H1 (cell line): ENCODE data around the gene MKLN1. TPM values are rescaled to one million over a fixed set of nuclear protein-coding genes. Genes with fewer than 3 reads are reported as not detected.
A peak's percentile ranks its signal among the peaks of the same experiment; 100 is the strongest.

Experiments
- CTCF ChIA-PET: fragments of 300-600 bp; sonication (Branson Sonifier 250); formaldehyde crosslinking; loops from one replicate; lab custom pipeline; 2021; ENCODE audit not compliant: partially characterized antibody; lab: Charles Lee
- POLR2A ChIA-PET: fragments of 300-600 bp; sonication (Branson Sonifier 250); formaldehyde crosslinking; loops from one replicate; lab custom pipeline; 2021; ENCODE audit warnings: inconsistent platforms; ENCODE audit not compliant: partially characterized antibody; lab: Charles Lee
- DNase-seq, 2 experiments: peaks; one replicate each; pipeline versions ENCODE4 v3.0.0 to v3.0.0-alpha.2; 2010 to 2022; ENCODE audit warnings: low spot score in 2 of 2, low read depth in 1 of 2, mixed read lengths in 1 of 2
- FAIRE-seq: peaks from 2 replicates; lab custom pipeline; 2011; peaks lifted over from hg19 to GRCh38; lab: Jason Lieb, UNC
- H2AFZ ChIP-seq: 2 replicates; pipeline ENCODE4 v1.8.1; 2012; ENCODE audit warnings: low read length, inconsistent platforms
- H2AK5ac ChIP-seq: 2 replicates; pipeline ENCODE4 v1.6.1; 2013; ENCODE audit warnings: low read depth, low read length
- H2BK120ac ChIP-seq: replicated peaks from 2 replicates; pipeline ENCODE3; 2013; ENCODE audit warnings: low read depth, low read length, inconsistent platforms
- H2BK12ac ChIP-seq: 2 replicates; pipeline ENCODE4 v1.6.1; 2013; ENCODE audit warnings: low read depth, low read length
- H2BK15ac ChIP-seq: 2 replicates; pipeline ENCODE4 v1.6.1; 2013; ENCODE audit warnings: low read length
- H2BK20ac ChIP-seq: 2 replicates; pipeline ENCODE4 v1.6.1; 2013; ENCODE audit warnings: low read length
- H2BK5ac ChIP-seq: 2 replicates; pipeline ENCODE4 v1.6.1; 2013; ENCODE audit warnings: low read depth, low read length
- H3K14ac ChIP-seq: 2 replicates; pipeline ENCODE4 v1.6.1; 2013; ENCODE audit warnings: inconsistent platforms; ENCODE audit not compliant: insufficient read length
- H3K18ac ChIP-seq: 2 replicates; pipeline ENCODE4 v1.6.1; 2013; ENCODE audit warnings: low read length; ENCODE audit errors: extremely low read depth
- H3K23ac ChIP-seq: 2 replicates; pipeline ENCODE4 v1.6.1; 2013; ENCODE audit warnings: inconsistent platforms; ENCODE audit not compliant: insufficient read length
- H3K23me2 ChIP-seq: 2 replicates; pipeline ENCODE4 v1.6.1; 2013; ENCODE audit warnings: low read depth, low read length
- H3K27ac ChIP-seq: 2 replicates; pipeline ENCODE4 v1.6.1; 2011; ENCODE audit warnings: low read depth, low read length, inconsistent platforms
- H3K27me3 ChIP-seq, 4 experiments: replicated peaks in 1 of 4; 1 replicate in 1 of 4; 2 replicates in 3 of 4; pipeline versions ENCODE4 v1.6.1 to v1.8.1; 2011 to 2013; ENCODE audit warnings: low read length in 3 of 4, mild to moderate bottlenecking in 3 of 4, inconsistent platforms in 2 of 4, mixed read lengths in 2 of 4, moderate library complexity in 1 of 4; ENCODE audit not compliant: control insufficient read depth in 3 of 4, insufficient read depth in 3 of 4; ENCODE audit errors: extremely low read depth in 1 of 4
- H3K36me3 ChIP-seq, 4 experiments: 2 replicates each; pipeline versions ENCODE4 v1.6.1 to v1.8.1; 2011 to 2013; ENCODE audit warnings: mild to moderate bottlenecking in 4 of 4, low read length in 3 of 4, moderate library complexity in 2 of 4, control low read depth in 1 of 4, inconsistent platforms in 1 of 4; ENCODE audit not compliant: insufficient read depth in 4 of 4, control insufficient read depth in 2 of 4
- H3K4ac ChIP-seq: replicated peaks from 2 replicates; pipeline ENCODE3; 2013; ENCODE audit warnings: low read length, low read depth, mixed read lengths, inconsistent platforms; ENCODE audit not compliant: insufficient read length
- H3K4me1 ChIP-seq, 4 experiments: replicated peaks in 1 of 4; 1 replicate in 1 of 4; 2 replicates in 3 of 4; pipeline versions ENCODE4 v1.6.1 to v1.8.1; 2011 to 2013; ENCODE audit warnings: low read length in 3 of 4, inconsistent platforms in 2 of 4, mixed read lengths in 1 of 4; ENCODE audit not compliant: insufficient read depth in 4 of 4, control insufficient read depth in 3 of 4
- H3K4me2 ChIP-seq, 2 experiments: 2 replicates each; pipeline versions ENCODE4 v1.6.1 to v1.8.1; 2011 to 2013; ENCODE audit warnings: low read depth in 2 of 2, low read length in 2 of 2, control low read depth in 1 of 2, inconsistent platforms in 1 of 2, mild to moderate bottlenecking in 1 of 2; ENCODE audit not compliant: insufficient read depth in 1 of 2
- H3K4me3 ChIP-seq, 4 experiments: fragments of 200-600, 300-600 bp in 1 of 4; sonication (generic), shearing (Covaris generic), sonication (Bioruptor Twin) in 1 of 4; 2 replicates each; pipeline versions ENCODE4 v1.5.1 to v1.8.1; 2011 to 2016; ENCODE audit warnings: low read length in 4 of 4, low read depth in 3 of 4, control low read depth in 2 of 4, inconsistent platforms in 2 of 4, mild to moderate bottlenecking in 2 of 4, mixed read lengths in 1 of 4, moderate library complexity in 1 of 4; ENCODE audit not compliant: insufficient read depth in 2 of 4; ENCODE audit errors: extremely low read depth in 1 of 4
- H3K56ac ChIP-seq: replicated peaks from 2 replicates; pipeline ENCODE3; 2013; ENCODE audit warnings: low read depth, mild to moderate bottlenecking, mixed read lengths, low read length, inconsistent platforms; ENCODE audit not compliant: insufficient read length
- H3K79me1 ChIP-seq: 2 replicates; pipeline ENCODE4 v1.6.1; 2013; ENCODE audit warnings: low read depth, low read length, control low read depth
- H3K79me2 ChIP-seq, 2 experiments: 2 replicates each; pipeline versions ENCODE4 v1.6.1 to v1.8.1; 2012 to 2013; ENCODE audit warnings: low read length in 2 of 2, mild to moderate bottlenecking in 2 of 2, inconsistent platforms in 1 of 2; ENCODE audit not compliant: insufficient read depth in 2 of 2, control insufficient read depth in 1 of 2
- H3K9ac ChIP-seq, 4 experiments: replicated peaks in 1 of 4; 1 replicate in 1 of 4; 2 replicates in 3 of 4; pipeline versions ENCODE4 v1.6.1 to v1.8.1; 2011 to 2013; ENCODE audit warnings: low read depth in 3 of 4, low read length in 3 of 4, control low read depth in 2 of 4, mild to moderate bottlenecking in 2 of 4, moderate library complexity in 2 of 4, inconsistent platforms in 1 of 4; ENCODE audit errors: extremely low read depth in 1 of 4
- H3K9me3 ChIP-seq, 2 experiments: 2 replicates each; pipeline versions ENCODE4 v1.6.1 to v1.8.1; 2012 to 2013; ENCODE audit warnings: mild to moderate bottlenecking in 2 of 2, moderate library complexity in 2 of 2, control low read depth in 1 of 2, inconsistent platforms in 1 of 2, low read depth in 1 of 2, low read length in 1 of 2, mixed read lengths in 1 of 2; ENCODE audit not compliant: insufficient read depth in 2 of 2
- H4K20me1 ChIP-seq, 2 experiments: replicated peaks in 1 of 2; 2 replicates each; pipeline versions ENCODE3 to v1.8.1; 2011 to 2013; ENCODE audit warnings: inconsistent platforms in 2 of 2, low read length in 2 of 2, mild to moderate bottlenecking in 1 of 2; ENCODE audit not compliant: insufficient read depth in 2 of 2, control insufficient read depth in 1 of 2
- H4K5ac ChIP-seq: 2 replicates; pipeline ENCODE4 v1.6.1; 2013; ENCODE audit warnings: low read length, low read depth, mixed read lengths, inconsistent platforms; ENCODE audit not compliant: insufficient read length
- H4K8ac ChIP-seq: 2 replicates; pipeline ENCODE4 v1.8.0; 2013; ENCODE audit warnings: mild to moderate bottlenecking, moderate library complexity, low read length, inconsistent platforms; ENCODE audit not compliant: insufficient read depth; ENCODE audit errors: extremely low read depth
- H4K91ac ChIP-seq: replicated peaks from 2 replicates; pipeline ENCODE3; 2013; ENCODE audit warnings: low read length, mixed read lengths, inconsistent platforms; ENCODE audit not compliant: insufficient read length
- BCL11A ChIP-seq, 2 experiments: IDR thresholded peaks; one replicate each; pipeline ENCODE4 v1.6.1; 2011; ENCODE audit warnings: low read depth in 2 of 2, low read length in 2 of 2, mild to moderate bottlenecking in 2 of 2
- CBX8 ChIP-seq: fragments of 300-800, 300-1000 bp; sonication (generic); IDR thresholded peaks from 2 replicates; pipeline ENCODE4 v1.7.1; 2016; ENCODE audit warnings: low read depth, low read length, borderline replicate concordance
- CHD1 ChIP-seq: IDR thresholded peaks from 2 replicates; pipeline ENCODE4 v1.6.1; 2012; ENCODE audit warnings: low read depth, low read length, improper control_type of control experiment
- POLR2AphosphoS5 ChIP-seq: IDR thresholded peaks from 2 replicates; pipeline ENCODE4 v1.6.1; 2011; ENCODE audit warnings: low read depth, low read length
- RFX5 ChIP-seq: IDR thresholded peaks from 2 replicates; pipeline ENCODE4 v1.6.1; 2011; ENCODE audit warnings: low read depth, low read length, improper control_type of control experiment, borderline replicate concordance
- SIN3A ChIP-seq, 2 experiments: IDR thresholded peaks in 1 of 2; conservative IDR thresholded peaks in 1 of 2; 2 replicates each; pipeline ENCODE4 v1.6.1; 2011 to 2012; ENCODE audit warnings: low read length in 2 of 2, improper control_type of control experiment in 1 of 2, low read depth in 1 of 2, mild to moderate bottlenecking in 1 of 2
- SP4 ChIP-seq: IDR thresholded peaks from 2 replicates; pipeline ENCODE4 v1.6.1; 2012; ENCODE audit warnings: low read length, inconsistent platforms
- TAF1 ChIP-seq: IDR thresholded peaks from 2 replicates; pipeline ENCODE4 v1.6.1; 2011; ENCODE audit warnings: mild to moderate bottlenecking, low read depth, low read length
- TBP ChIP-seq: IDR thresholded peaks from 2 replicates; pipeline ENCODE4 v1.6.1; 2011; ENCODE audit warnings: low read depth, low read length, improper control_type of control experiment
- WGBS, 2 experiments: shearing (Covaris generic) in 1 of 2; methylation state at CpG; one replicate each; pipeline versions ENCODE4 v1.1.6 to v1.1.7; 2013 to 2015; ENCODE audit warnings: low lambda C conversion rate in 2 of 2, mixed read lengths in 2 of 2, inconsistent platforms in 1 of 2, low coverage in 1 of 2, missing lambda C conversion rate in 1 of 2; ENCODE audit not compliant: insufficient replicate concordance in 2 of 2, insufficient coverage in 1 of 2, insufficient read length in 1 of 2; ENCODE audit errors: extremely low coverage in 1 of 2, missing lambda C conversion rate in 1 of 2; 5-methylcytosine and 5-hydroxymethylcytosine counted together
- polyA plus RNA-seq, 7 experiments: library from polyadenylated mRNA; depleted of rRNA in 3 of 7; stranded (reverse) in 5 of 7; unstranded in 2 of 7; fragments of >200 nt in 5 of 7; fragments of 200-250 nt in 2 of 7; gene quantifications; 1 replicate in 5 of 7; 2 replicates in 1 of 7; 4 replicates in 1 of 7; pipeline versions ENCODE4 v1.2.1 to v1.2.3, GENCODE V29; 2011 to 2013; ENCODE audit warnings: missing spikeins in 2 of 7, mixed read lengths in 2 of 7
- total RNA-seq: library from RNA; stranded (reverse); fragmentation: NEBNext Ultra II Directional; extraction: Animal tissue kit (Norgen Biotek cat#: 25700); gene quantifications from 2 replicates; pipeline ENCODE4 v1.2.1, GENCODE V29; 2021
- TF ChIP-seq, protein P1 (sequence below): IDR thresholded peaks from 2 replicates; pipeline ENCODE4 v1.6.1; 2011; ENCODE audit warnings: low read depth, mild to moderate bottlenecking, low read length; ENCODE audit not compliant: insufficient read depth
- TF ChIP-seq, protein P2 (sequence below), 3 experiments: IDR thresholded peaks; 1 replicate in 2 of 3; 2 replicates in 1 of 3; pipeline versions ENCODE4 v1.5.1 to v1.6.1; 2011; ENCODE audit warnings: low read length in 3 of 3, mild to moderate bottlenecking in 3 of 3, inconsistent platforms in 2 of 3, low read depth in 1 of 3, moderate library complexity in 1 of 3; ENCODE audit not compliant: insufficient read depth in 1 of 3; ENCODE audit errors: control extremely low read depth in 1 of 3

The MKLN1 gene
- total and polyA plus RNA-seq, 2 of the 8 experiments (the other 6 are each of a cell fraction or from before 2014, with no cell fraction given): 22.3 to 50.9 TPM

DNA sequence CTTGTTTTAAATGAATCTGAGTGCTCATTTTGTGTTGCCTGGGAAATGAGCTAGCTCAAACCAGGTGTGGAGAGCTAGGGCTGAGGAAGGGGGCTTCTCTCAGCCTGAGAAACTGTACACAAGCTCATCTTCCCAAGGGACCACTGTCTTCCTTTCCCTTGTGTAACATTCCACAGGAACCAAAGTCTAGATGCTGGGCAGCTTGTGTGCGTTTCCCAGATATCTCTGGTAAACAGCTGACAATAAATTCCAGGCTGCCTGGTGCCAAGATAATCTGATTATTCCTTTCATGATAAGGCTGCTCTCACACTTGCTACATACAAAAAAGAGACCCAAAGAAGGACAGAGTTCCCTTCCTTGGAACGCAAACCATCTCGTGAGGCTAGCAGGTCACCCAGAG, 33.1 kb upstream of the MKLN1 start:
- no peak for FAIRE-seq
- H3K4ac ChIP-seq: no peak overlapping the region
- H3K9me3 ChIP-seq: no peaks in the 10 kb centered on the region
- no peak overlapping the region for H3K4me3 ChIP-seq
- H2BK120ac ChIP-seq: no peak overlapping the region
- no peaks in the 10 kb centered on the region for H3K4me1 ChIP-seq
- H3K79me2 ChIP-seq: no peaks in the 10 kb centered on the region
- no peaks in the 10 kb centered on the region for H3K23me2 ChIP-seq
- WGBS, 2 experiments: 53% methylated on average over 3 of the region's 3 CpGs; no CpG with 5 or more reads in 1 of the 2 experiments
- H3K27me3 ChIP-seq: no peaks in the 10 kb centered on the region
- no peak overlapping the region for H3K14ac ChIP-seq
- no peak overlapping the region for H4K91ac ChIP-seq
- no peak overlapping the region for H2BK15ac ChIP-seq
- H3K23ac ChIP-seq: no peak overlapping the region
- H3K18ac ChIP-seq: no peak overlapping the region
- CTCF ChIA-PET: interaction anchor here (0.7 to 1.1 kb wide), 2 partner anchors 9 to 11 kb away, joined by 3 read pairs; no protein-coding TSS in a partner anchor
- no peak overlapping the region for H3K27ac ChIP-seq
- H3K56ac ChIP-seq: no peak overlapping the region
- H4K8ac ChIP-seq: no peak overlapping the region
- no peak overlapping the region for H2BK5ac ChIP-seq
- no peak for DNase-seq
- no peaks in the 10 kb centered on the region for H4K20me1 ChIP-seq
- no peak overlapping the region for H3K4me2 ChIP-seq
- H3K36me3 ChIP-seq: no peaks in the 10 kb centered on the region
- peak overlapping the region; percentile 78; the same call in 1 of the 2 replicates for H2AFZ ChIP-seq
- H3K79me1 ChIP-seq: no peaks in the 10 kb centered on the region
- POLR2A ChIA-PET: interaction anchor here (0.6 kb wide), 1 partner anchor 53 kb away, joined by 3 read pairs; no protein-coding TSS in a partner anchor
- peak overlapping the region; percentile 10; the same call in 1 of the 2 replicates for H2AK5ac ChIP-seq
- no peak overlapping the region for H4K5ac ChIP-seq
- no peak overlapping the region for H2BK12ac ChIP-seq
- no peak overlapping the region for H2BK20ac ChIP-seq
- H3K9ac ChIP-seq: no peak overlapping the region
- TF ChIP-seq, protein P1, sequence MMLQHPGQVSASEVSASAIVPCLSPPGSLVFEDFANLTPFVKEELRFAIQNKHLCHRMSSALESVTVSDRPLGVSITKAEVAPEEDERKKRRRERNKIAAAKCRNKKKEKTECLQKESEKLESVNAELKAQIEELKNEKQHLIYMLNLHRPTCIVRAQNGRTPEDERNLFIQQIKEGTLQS: no peak
- TF ChIP-seq SP4 (no peak), RFX5 (no peak), BCL11A (IDR thresholded peaks at IDR 0.05; ENCODE audit: low read depth in 2 of 2, low read length in 2 of 2) (no peak), POLR2AphosphoS5 (no peak), TAF1 (no peak), SIN3A (conservative IDR thresholded peaks at IDR 0.05 in 1 of 2, IDR thresholded peaks at IDR 0.05 in 1 of 2; ENCODE audit: low read depth in 1 of 2, low read length in 2 of 2) (no peak), TBP (no peak), CHD1 (no peak), CBX8 (no peak)
- TF ChIP-seq, protein P2, sequence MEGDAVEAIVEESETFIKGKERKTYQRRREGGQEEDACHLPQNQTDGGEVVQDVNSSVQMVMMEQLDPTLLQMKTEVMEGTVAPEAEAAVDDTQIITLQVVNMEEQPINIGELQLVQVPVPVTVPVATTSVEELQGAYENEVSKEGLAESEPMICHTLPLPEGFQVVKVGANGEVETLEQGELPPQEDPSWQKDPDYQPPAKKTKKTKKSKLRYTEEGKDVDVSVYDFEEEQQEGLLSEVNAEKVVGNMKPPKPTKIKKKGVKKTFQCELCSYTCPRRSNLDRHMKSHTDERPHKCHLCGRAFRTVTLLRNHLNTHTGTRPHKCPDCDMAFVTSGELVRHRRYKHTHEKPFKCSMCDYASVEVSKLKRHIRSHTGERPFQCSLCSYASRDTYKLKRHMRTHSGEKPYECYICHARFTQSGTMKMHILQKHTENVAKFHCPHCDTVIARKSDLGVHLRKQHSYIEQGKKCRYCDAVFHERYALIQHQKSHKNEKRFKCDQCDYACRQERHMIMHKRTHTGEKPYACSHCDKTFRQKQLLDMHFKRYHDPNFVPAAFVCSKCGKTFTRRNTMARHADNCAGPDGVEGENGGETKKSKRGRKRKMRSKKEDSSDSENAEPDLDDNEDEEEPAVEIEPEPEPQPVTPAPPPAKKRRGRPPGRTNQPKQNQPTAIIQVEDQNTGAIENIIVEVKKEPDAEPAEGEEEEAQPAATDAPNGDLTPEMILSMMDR (IDR thresholded peaks at IDR 0.05; ENCODE audit: control extremely low read depth in 1 of 3, insufficient read depth in 1 of 3, low read depth in 1 of 3, low read length in 3 of 3): no peak
